ENCODE results near the gene IER5. TPM values are rescaled to one million over a fixed set of nuclear protein-coding genes. Genes with fewer than 3 reads are reported as not detected.

Gene IER5
- total and polyA plus RNA-seq, 9 of the 15 experiments (the other 6 are each of a cell fraction or from before 2014, with no cell fraction given) = 2.4 to 32.1 (median 12.0) TPM

DNA sequence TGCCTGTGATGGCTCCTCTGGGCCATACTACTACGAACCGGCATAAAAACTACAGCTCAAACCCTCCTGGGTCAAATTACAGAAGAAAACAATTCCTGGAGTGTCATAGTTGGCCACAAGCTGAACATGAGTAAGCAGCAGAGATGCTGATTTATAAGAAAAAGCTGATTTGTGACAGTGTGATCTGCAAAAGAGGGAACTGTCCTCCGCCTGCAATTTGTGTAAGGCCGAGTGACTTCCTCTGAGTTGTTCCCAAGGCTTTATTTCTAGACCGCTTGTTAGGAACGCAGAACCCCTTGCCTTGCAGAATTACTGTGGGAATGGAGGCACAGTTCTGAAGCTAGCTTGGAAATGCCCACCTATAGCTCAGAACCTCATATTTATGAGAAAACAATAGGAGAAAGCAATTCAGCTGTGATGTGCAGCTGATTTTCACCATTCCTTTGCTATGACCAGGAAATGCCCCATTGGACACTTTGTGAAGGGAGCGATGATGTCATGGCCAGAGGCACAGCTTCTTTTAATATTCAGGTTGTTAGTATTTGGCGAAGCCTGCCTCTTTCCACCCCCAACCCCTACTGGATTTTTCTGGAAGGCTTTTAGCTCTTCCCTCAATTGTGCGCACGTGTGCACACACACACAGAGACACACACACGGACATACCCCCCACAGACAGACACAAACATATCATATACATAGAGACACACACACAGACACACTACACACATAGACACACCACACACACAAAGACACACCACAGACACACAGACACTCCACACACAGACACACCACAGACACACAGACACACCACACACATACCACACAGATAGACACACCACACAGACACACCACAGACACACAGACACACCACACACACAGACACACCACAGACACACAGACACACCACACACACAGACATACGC lies 47.6 kb downstream of the IER5 start (continued):
- TF ChIP-seq ZNF212 (CRISPR knock-in tag; IDR thresholded peaks at IDR 0.05) (no peak), SIX5 (IDR thresholded peaks at IDR 0.05; ENCODE audit: borderline replicate concordance in 1 of 2, insufficient read depth in 1 of 2, low read depth in 1 of 2, low read length in 2 of 2) (no peak), GABPB1 (CRISPR knock-in tag; IDR thresholded peaks at IDR 0.05) (no peak), MIER1 (IDR thresholded peaks at IDR 0.05; ENCODE audit: low read depth) (no peak), ARHGAP35 (IDR thresholded peaks at IDR 0.05; ENCODE audit: partially characterized antibody) (peak; percentile 71), RHOXF2B (CRISPR knock-in tag; conservative IDR thresholded peaks at IDR 0.05) (no peak), ATF7 (IDR thresholded peaks at IDR 0.05) (peak; percentile 74), DMBX1 (CRISPR knock-in tag; IDR thresholded peaks at IDR 0.05; ENCODE audit: borderline replicate concordance) (0 out of 2 replicates have a peak, but pooled peaks have one; percentile 29), NFIC (IDR thresholded peaks at IDR 0.05) (peak; percentile 5; the same call in 1 of the 2 replicates), SNRNP70 (optimal IDR thresholded peaks at IDR 0.05; ENCODE audit: low read depth, low read length) (no peak)
- TF ChIP-seq, protein P1, sequence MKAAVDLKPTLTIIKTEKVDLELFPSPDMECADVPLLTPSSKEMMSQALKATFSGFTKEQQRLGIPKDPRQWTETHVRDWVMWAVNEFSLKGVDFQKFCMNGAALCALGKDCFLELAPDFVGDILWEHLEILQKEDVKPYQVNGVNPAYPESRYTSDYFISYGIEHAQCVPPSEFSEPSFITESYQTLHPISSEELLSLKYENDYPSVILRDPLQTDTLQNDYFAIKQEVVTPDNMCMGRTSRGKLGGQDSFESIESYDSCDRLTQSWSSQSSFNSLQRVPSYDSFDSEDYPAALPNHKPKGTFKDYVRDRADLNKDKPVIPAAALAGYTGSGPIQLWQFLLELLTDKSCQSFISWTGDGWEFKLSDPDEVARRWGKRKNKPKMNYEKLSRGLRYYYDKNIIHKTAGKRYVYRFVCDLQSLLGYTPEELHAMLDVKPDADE (conservative IDR thresholded peaks at IDR 0.05; ENCODE audit: control insufficient read depth, low read depth, low read length) = no peak
- TF ChIP-seq, protein P2, sequence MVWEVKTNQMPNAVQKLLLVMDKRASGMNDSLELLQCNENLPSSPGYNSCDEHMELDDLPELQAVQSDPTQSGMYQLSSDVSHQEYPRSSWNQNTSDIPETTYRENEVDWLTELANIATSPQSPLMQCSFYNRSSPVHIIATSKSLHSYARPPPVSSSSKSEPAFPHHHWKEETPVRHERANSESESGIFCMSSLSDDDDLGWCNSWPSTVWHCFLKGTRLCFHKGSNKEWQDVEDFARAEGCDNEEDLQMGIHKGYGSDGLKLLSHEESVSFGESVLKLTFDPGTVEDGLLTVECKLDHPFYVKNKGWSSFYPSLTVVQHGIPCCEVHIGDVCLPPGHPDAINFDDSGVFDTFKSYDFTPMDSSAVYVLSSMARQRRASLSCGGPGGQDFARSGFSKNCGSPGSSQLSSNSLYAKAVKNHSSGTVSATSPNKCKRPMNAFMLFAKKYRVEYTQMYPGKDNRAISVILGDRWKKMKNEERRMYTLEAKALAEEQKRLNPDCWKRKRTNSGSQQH (CRISPR knock-in tag; IDR thresholded peaks at IDR 0.05) = peak; percentile 50; the same call in 1 of the 2 replicates
- TF ChIP-seq, protein P3, sequence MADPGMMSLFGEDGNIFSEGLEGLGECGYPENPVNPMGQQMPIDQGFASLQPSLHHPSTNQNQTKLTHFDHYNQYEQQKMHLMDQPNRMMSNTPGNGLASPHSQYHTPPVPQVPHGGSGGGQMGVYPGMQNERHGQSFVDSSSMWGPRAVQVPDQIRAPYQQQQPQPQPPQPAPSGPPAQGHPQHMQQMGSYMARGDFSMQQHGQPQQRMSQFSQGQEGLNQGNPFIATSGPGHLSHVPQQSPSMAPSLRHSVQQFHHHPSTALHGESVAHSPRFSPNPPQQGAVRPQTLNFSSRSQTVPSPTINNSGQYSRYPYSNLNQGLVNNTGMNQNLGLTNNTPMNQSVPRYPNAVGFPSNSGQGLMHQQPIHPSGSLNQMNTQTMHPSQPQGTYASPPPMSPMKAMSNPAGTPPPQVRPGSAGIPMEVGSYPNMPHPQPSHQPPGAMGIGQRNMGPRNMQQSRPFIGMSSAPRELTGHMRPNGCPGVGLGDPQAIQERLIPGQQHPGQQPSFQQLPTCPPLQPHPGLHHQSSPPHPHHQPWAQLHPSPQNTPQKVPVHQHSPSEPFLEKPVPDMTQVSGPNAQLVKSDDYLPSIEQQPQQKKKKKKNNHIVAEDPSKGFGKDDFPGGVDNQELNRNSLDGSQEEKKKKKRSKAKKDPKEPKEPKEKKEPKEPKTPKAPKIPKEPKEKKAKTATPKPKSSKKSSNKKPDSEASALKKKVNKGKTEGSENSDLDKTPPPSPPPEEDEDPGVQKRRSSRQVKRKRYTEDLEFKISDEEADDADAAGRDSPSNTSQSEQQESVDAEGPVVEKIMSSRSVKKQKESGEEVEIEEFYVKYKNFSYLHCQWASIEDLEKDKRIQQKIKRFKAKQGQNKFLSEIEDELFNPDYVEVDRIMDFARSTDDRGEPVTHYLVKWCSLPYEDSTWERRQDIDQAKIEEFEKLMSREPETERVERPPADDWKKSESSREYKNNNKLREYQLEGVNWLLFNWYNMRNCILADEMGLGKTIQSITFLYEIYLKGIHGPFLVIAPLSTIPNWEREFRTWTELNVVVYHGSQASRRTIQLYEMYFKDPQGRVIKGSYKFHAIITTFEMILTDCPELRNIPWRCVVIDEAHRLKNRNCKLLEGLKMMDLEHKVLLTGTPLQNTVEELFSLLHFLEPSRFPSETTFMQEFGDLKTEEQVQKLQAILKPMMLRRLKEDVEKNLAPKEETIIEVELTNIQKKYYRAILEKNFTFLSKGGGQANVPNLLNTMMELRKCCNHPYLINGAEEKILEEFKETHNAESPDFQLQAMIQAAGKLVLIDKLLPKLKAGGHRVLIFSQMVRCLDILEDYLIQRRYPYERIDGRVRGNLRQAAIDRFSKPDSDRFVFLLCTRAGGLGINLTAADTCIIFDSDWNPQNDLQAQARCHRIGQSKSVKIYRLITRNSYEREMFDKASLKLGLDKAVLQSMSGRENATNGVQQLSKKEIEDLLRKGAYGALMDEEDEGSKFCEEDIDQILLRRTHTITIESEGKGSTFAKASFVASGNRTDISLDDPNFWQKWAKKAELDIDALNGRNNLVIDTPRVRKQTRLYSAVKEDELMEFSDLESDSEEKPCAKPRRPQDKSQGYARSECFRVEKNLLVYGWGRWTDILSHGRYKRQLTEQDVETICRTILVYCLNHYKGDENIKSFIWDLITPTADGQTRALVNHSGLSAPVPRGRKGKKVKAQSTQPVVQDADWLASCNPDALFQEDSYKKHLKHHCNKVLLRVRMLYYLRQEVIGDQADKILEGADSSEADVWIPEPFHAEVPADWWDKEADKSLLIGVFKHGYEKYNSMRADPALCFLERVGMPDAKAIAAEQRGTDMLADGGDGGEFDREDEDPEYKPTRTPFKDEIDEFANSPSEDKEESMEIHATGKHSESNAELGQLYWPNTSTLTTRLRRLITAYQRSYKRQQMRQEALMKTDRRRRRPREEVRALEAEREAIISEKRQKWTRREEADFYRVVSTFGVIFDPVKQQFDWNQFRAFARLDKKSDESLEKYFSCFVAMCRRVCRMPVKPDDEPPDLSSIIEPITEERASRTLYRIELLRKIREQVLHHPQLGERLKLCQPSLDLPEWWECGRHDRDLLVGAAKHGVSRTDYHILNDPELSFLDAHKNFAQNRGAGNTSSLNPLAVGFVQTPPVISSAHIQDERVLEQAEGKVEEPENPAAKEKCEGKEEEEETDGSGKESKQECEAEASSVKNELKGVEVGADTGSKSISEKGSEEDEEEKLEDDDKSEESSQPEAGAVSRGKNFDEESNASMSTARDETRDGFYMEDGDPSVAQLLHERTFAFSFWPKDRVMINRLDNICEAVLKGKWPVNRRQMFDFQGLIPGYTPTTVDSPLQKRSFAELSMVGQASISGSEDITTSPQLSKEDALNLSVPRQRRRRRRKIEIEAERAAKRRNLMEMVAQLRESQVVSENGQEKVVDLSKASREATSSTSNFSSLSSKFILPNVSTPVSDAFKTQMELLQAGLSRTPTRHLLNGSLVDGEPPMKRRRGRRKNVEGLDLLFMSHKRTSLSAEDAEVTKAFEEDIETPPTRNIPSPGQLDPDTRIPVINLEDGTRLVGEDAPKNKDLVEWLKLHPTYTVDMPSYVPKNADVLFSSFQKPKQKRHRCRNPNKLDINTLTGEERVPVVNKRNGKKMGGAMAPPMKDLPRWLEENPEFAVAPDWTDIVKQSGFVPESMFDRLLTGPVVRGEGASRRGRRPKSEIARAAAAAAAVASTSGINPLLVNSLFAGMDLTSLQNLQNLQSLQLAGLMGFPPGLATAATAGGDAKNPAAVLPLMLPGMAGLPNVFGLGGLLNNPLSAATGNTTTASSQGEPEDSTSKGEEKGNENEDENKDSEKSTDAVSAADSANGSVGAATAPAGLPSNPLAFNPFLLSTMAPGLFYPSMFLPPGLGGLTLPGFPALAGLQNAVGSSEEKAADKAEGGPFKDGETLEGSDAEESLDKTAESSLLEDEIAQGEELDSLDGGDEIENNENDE (IDR thresholded peaks at IDR 0.05; ENCODE audit: low read depth, low read length) = no peak
